ENCODE data around the gene MTM1.

- TF ChIP-seq EZH2phosphoT487 (IDR thresholded peaks at IDR 0.05; ENCODE audit: insufficient read depth, low read depth) (no peak), EZH2 (IDR thresholded peaks at IDR 0.05; ENCODE audit: insufficient read depth, poor library complexity, severe bottlenecking) (no peak)
These were observed 30.6 kb upstream of the MTM1 start for GRCh38 chrX:150537851-150538250.

All from GM23248 (cell line).